ENCODE results near the gene CA10. TPM values are rescaled to one million over a fixed set of nuclear protein-coding genes. Genes with fewer than 3 reads are reported as not detected.

Gene CA10
- total RNA-seq, 6 experiments from 2014 or later = not detected

- H3K36me3 Mint-ChIP-seq (ENCODE audit: low read depth) = peaks cover 4% of the 10 kb centered on the region; the same call in 1 of the 2 replicates
- no peaks in the 10 kb centered on the region for H3K4me1 Mint-ChIP-seq (ENCODE audit: low read depth)
- no peak for DNase-seq
- H3K27me3 Mint-ChIP-seq (ENCODE audit: insufficient read depth) = no peaks in the 10 kb centered on the region
- H3K9me3 Mint-ChIP-seq = peaks cover 54% of the 10 kb centered on the region
- no peak overlapping the region for H3K27ac Mint-ChIP-seq
- no peak overlapping the region for H3K4me3 Mint-ChIP-seq
- no peak for TF ChIP-seq CTCF (IDR thresholded peaks at IDR 0.05)
Observed at GRCh38 chr17:51817955-51818354, 340.6 kb downstream of the CA10 start.

GRCh38 chr17:51817117-51817516, 341.4 kb downstream of the CA10 start:
- Mint-ChIP-seq H3K4me3 (no peak overlapping the region), H3K36me3 (ENCODE audit: low read depth) (no peaks in the 10 kb centered on the region; the same call in 1 of the 2 replicates), H3K27ac (no peak overlapping the region), H3K9me3 (peaks cover 46% of the 10 kb centered on the region), H3K4me1 (ENCODE audit: low read depth) (no peaks in the 10 kb centered on the region), H3K27me3 (ENCODE audit: insufficient read depth) (no peaks in the 10 kb centered on the region)
- TF ChIP-seq CTCF (IDR thresholded peaks at IDR 0.05) = no peak
- no peak for DNase-seq

GRCh38 chr17:51815097-51815496, 343.4 kb downstream of the CA10 start:
- H3K27ac Mint-ChIP-seq = no peak overlapping the region
- H3K27me3 Mint-ChIP-seq (ENCODE audit: insufficient read depth) = no peaks in the 10 kb centered on the region
- no peak overlapping the region for H3K4me3 Mint-ChIP-seq
- H3K4me1 Mint-ChIP-seq (ENCODE audit: low read depth) = no peaks in the 10 kb centered on the region
- peaks cover 54% of the 10 kb centered on the region for H3K9me3 Mint-ChIP-seq
- DNase-seq = no peak
- no peak for TF ChIP-seq CTCF (IDR thresholded peaks at IDR 0.05)
- no peaks in the 10 kb centered on the region for H3K36me3 Mint-ChIP-seq (ENCODE audit: low read depth)

- no peaks in the 10 kb centered on the region for H3K36me3 Mint-ChIP-seq (ENCODE audit: low read depth)
Observed at GRCh38 chr17:51814521-51814920, 344.0 kb downstream of the CA10 start.

GRCh38 chr17:51813784-51814174, 344.7 kb downstream of the CA10 start:
- no peak for DNase-seq
- Mint-ChIP-seq H3K9me3 (peaks cover 55% of the 10 kb centered on the region), H3K36me3 (ENCODE audit: low read depth) (no peaks in the 10 kb centered on the region), H3K27ac (no peak overlapping the region), H3K27me3 (ENCODE audit: insufficient read depth) (no peaks in the 10 kb centered on the region), H3K4me1 (ENCODE audit: low read depth) (no peaks in the 10 kb centered on the region), H3K4me3 (no peak overlapping the region)
- TF ChIP-seq CTCF (IDR thresholded peaks at IDR 0.05) = no peak

More at GRCh38 chr17:51814521-51814920, 344.0 kb downstream of the CA10 start:
- Mint-ChIP-seq H3K4me3 (no peak overlapping the region), H3K27me3 (ENCODE audit: insufficient read depth) (no peaks in the 10 kb centered on the region), H3K4me1 (ENCODE audit: low read depth) (no peaks in the 10 kb centered on the region), H3K9me3 (peaks cover 54% of the 10 kb centered on the region), H3K27ac (no peak overlapping the region)
- no peak for TF ChIP-seq CTCF (IDR thresholded peaks at IDR 0.05)
- no peak for DNase-seq
